ENCODE measurements around the gene PSME2. TPM values are rescaled to one million over a fixed set of nuclear protein-coding genes. Genes with fewer than 3 reads are reported as not detected.

The PSME2 gene
- total and polyA plus RNA-seq, 2 of the 13 experiments (the other 11 are each of a cell fraction or from before 2014, with no cell fraction given) = 332 to 716 TPM

GRCh38 chr14:24093901-24094840 lies 52.2 kb downstream of the PSME2 start, which contains the start of gene PCK2 (continued):
- TF ChIP-seq HOXA7 (CRISPR knock-in tag; IDR thresholded peaks at IDR 0.05) = no peak
- peak; percentile 98; the same call in 1 of the 2 replicates for TF ChIP-seq ZNF10 (CRISPR knock-in tag; IDR thresholded peaks at IDR 0.05; ENCODE audit: borderline replicate concordance, low read depth)
- TF ChIP-seq SKIL (CRISPR knock-in tag; IDR thresholded peaks at IDR 0.05; ENCODE audit: borderline replicate concordance) = no peak
- peak; percentile 68; the same call in 1 of the 2 replicates for TF ChIP-seq ONECUT2 (CRISPR knock-in tag; IDR thresholded peaks at IDR 0.05)
- peak; percentile 97 for TF ChIP-seq ARHGAP35 (CRISPR knock-in tag; IDR thresholded peaks at IDR 0.05; ENCODE audit: borderline replicate concordance)
- TF ChIP-seq CC2D1A (CRISPR knock-in tag; IDR thresholded peaks at IDR 0.05) = peak; percentile 96; the same call in 1 of the 2 replicates
- no peak for TF ChIP-seq ZNF749 (CRISPR knock-in tag; IDR thresholded peaks at IDR 0.05; ENCODE audit: borderline replicate concordance)
- TF ChIP-seq, protein P1, sequence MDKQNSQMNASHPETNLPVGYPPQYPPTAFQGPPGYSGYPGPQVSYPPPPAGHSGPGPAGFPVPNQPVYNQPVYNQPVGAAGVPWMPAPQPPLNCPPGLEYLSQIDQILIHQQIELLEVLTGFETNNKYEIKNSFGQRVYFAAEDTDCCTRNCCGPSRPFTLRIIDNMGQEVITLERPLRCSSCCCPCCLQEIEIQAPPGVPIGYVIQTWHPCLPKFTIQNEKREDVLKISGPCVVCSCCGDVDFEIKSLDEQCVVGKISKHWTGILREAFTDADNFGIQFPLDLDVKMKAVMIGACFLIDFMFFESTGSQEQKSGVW (CRISPR knock-in tag; IDR thresholded peaks at IDR 0.05; ENCODE audit: borderline replicate concordance) = no peak
- peak; percentile 100 for TF ChIP-seq ZNF605 (CRISPR knock-in tag; IDR thresholded peaks at IDR 0.05)
- peak; percentile 97 for TF ChIP-seq MEIS2 (CRISPR knock-in tag; IDR thresholded peaks at IDR 0.05)
- peak; percentile 91 for TF ChIP-seq ZNF281 (CRISPR knock-in tag; IDR thresholded peaks at IDR 0.05; ENCODE audit: borderline replicate concordance)
- peak; percentile 62 for TF ChIP-seq FOXK2 (IDR thresholded peaks at IDR 0.05)
- peak; percentile 86 for TF ChIP-seq CBX5 (CRISPR knock-in tag; IDR thresholded peaks at IDR 0.05; ENCODE audit: borderline replicate concordance)
- TF ChIP-seq ZMAT3 (CRISPR knock-in tag; conservative IDR thresholded peaks at IDR 0.05) = peak; percentile 98
- TF ChIP-seq, protein P2, sequence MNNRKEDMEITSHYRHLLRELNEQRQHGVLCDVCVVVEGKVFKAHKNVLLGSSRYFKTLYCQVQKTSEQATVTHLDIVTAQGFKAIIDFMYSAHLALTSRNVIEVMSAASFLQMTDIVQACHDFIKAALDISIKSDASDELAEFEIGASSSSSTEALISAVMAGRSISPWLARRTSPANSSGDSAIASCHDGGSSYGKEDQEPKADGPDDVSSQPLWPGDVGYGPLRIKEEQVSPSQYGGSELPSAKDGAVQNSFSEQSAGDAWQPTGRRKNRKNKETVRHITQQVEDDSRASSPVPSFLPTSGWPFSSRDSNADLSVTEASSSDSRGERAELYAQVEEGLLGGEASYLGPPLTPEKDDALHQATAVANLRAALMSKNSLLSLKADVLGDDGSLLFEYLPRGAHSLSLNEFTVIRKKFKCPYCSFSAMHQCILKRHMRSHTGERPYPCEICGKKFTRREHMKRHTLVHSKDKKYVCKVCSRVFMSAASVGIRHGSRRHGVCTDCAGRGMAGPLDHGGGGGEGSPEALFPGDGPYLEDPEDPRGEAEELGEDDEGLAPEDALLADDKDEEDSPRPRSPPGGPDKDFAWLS (CRISPR knock-in tag; IDR thresholded peaks at IDR 0.05; ENCODE audit: borderline replicate concordance) = no peak
- TF ChIP-seq ZNF83 (CRISPR knock-in tag; IDR thresholded peaks at IDR 0.05; ENCODE audit: borderline replicate concordance) = peak; percentile 93; the same call in 1 of the 2 replicates
- TF ChIP-seq ZNF235 (CRISPR knock-in tag; IDR thresholded peaks at IDR 0.05; ENCODE audit: borderline replicate concordance) = peak; percentile 99
- TF ChIP-seq ETV5 (CRISPR knock-in tag; IDR thresholded peaks at IDR 0.05; ENCODE audit: borderline replicate concordance) = peak; percentile 69
- peak; percentile 90; the same call in 1 of the 2 replicates for TF ChIP-seq ZNF232 (CRISPR knock-in tag; IDR thresholded peaks at IDR 0.05; ENCODE audit: borderline replicate concordance)
- TF ChIP-seq SAFB2 (CRISPR knock-in tag; IDR thresholded peaks at IDR 0.05; ENCODE audit: borderline replicate concordance, low read depth) = peak; percentile 99
